Right lobe of liver (tissue), 4 donors: ENCODE results near the gene CIB4.

Experiments
- CTCF ChIP-seq, 4 donors: fragments of 200-600 bp in 3 of 4; fragments of 450-650 bp in 1 of 4; IDR thresholded peaks; one replicate each; pipeline versions ENCODE4 v1.5.1 to v1.8.0; 2016 to 2022; ENCODE audit warnings: antibody characterized with exemption in 4 of 4, mild to moderate bottlenecking in 2 of 4
- POLR2A ChIP-seq: fragments of 450-650 bp; IDR thresholded peaks from one replicate; pipeline ENCODE4 v1.6.1; 2017; ENCODE audit warnings: antibody characterized with exemption, mild to moderate bottlenecking
- donor health status: DM: no; HTN: no; CAD: no.
- donor health status: DM: no; HTN: no; CAD: no.
- donor health status: DM: no; HTN: yes; CAD: no.

GRCh38 chr2:26621469-26622199 is 19.5 kb downstream of the CIB4 start:
- no peak for TF ChIP-seq CTCF (IDR thresholded peaks at IDR 0.05)
- no peak for TF ChIP-seq POLR2A
